Naive thymus-derived CD4-positive, alpha-beta T cell (primary cell): ENCODE results near the gene RTL5. TPM values are rescaled to one million over a fixed set of nuclear protein-coding genes. Genes with fewer than 3 reads are reported as not detected.

Experiments used
- ATAC-seq: fragments of 150-1000 bp; cut with Tn5 transposase; 2 replicates; pipeline ENCODE4 v1.10.0; 2021; ENCODE audit warnings: mild to moderate bottlenecking, moderate library complexity
- CTCF ChIA-PET: fragments of 350-600 bp; sonication (Branson Sonifier 250); formaldehyde crosslinking; loops from one replicate; lab custom pipeline; 2021; ENCODE audit warnings: antibody characterized with exemption; lab: Charles Lee
- POLR2A ChIA-PET: fragments of 350-600 bp; sonication (Branson Sonifier 250); formaldehyde crosslinking; loops from one replicate; lab custom pipeline; 2021; ENCODE audit warnings: antibody characterized with exemption, inconsistent platforms; lab: Charles Lee
- DNase-seq, 9 donors: peaks; one replicate each; pipeline versions ENCODE4 v3.0.0 to v3.0.0-alpha.2; 2020 to 2022; ENCODE audit warnings: mixed read lengths in 1 of 9
- H3K27ac ChIP-seq: one replicate; pipeline ENCODE4 v1.7.0; 2013; ENCODE audit warnings: mild to moderate bottlenecking, low read depth, low read length, moderate library complexity
- H3K27me3 ChIP-seq, 2 donors: one replicate each; pipeline ENCODE4 v1.7.0; 2013; ENCODE audit warnings: low read length in 2 of 2, mild to moderate bottlenecking in 2 of 2, moderate library complexity in 2 of 2; ENCODE audit not compliant: control insufficient read depth in 2 of 2, insufficient read depth in 2 of 2
- H3K36me3 ChIP-seq, 3 experiments: 1 replicate in 2 of 3; 2 replicates in 1 of 3; pipeline ENCODE4 v1.7.0; 2013; ENCODE audit warnings: low read length in 3 of 3, mild to moderate bottlenecking in 3 of 3, moderate library complexity in 1 of 3; ENCODE audit not compliant: insufficient read depth in 3 of 3, control insufficient read depth in 2 of 3
- H3K4me1 ChIP-seq, 2 donors: one replicate each; pipeline ENCODE4 v1.7.0; 2013; ENCODE audit warnings: low read length in 2 of 2, mild to moderate bottlenecking in 2 of 2, moderate library complexity in 1 of 2; ENCODE audit not compliant: control insufficient read depth in 2 of 2, insufficient read depth in 2 of 2
- H3K4me3 ChIP-seq: 2 replicates; pipeline ENCODE4 v1.7.0; 2013; ENCODE audit warnings: mild to moderate bottlenecking, low read length
- H3K9me3 ChIP-seq, 3 experiments: 1 replicate in 2 of 3; 2 replicates in 1 of 3; pipeline ENCODE4 v1.7.0; 2013; ENCODE audit warnings: low read length in 3 of 3; ENCODE audit not compliant: control insufficient read depth in 2 of 3
- H3K27ac Mint-ChIP-seq, 9 donors: one replicate each; pipeline ENCODE4 v1.8.0; 2020 to 2022; ENCODE audit warnings: mixed read lengths in 9 of 9, mild to moderate bottlenecking in 8 of 9, moderate library complexity in 5 of 9, inconsistent platforms in 2 of 9
- H3K27me3 Mint-ChIP-seq, 5 donors: one replicate each; pipeline ENCODE4 v1.8.0; 2021 to 2022; ENCODE audit warnings: mixed read lengths in 5 of 5, mild to moderate bottlenecking in 1 of 5
- H3K36me3 Mint-ChIP-seq, 5 donors: one replicate each; pipeline ENCODE4 v1.8.0; 2020 to 2022; ENCODE audit warnings: mixed read lengths in 5 of 5, mild to moderate bottlenecking in 3 of 5, inconsistent platforms in 1 of 5
- H3K4me1 Mint-ChIP-seq, 7 donors: one replicate each; pipeline ENCODE4 v1.8.0; 2020 to 2022; ENCODE audit warnings: mixed read lengths in 7 of 7, mild to moderate bottlenecking in 3 of 7, inconsistent platforms in 1 of 7
- H3K4me3 Mint-ChIP-seq, 10 donors: one replicate each; pipeline ENCODE4 v1.8.0; 2020 to 2022; ENCODE audit warnings: mild to moderate bottlenecking in 10 of 10, mixed read lengths in 10 of 10, moderate library complexity in 6 of 10, inconsistent platforms in 2 of 10
- H3K9me3 Mint-ChIP-seq, 11 donors: one replicate each; pipeline ENCODE4 v1.8.0; 2020 to 2022; ENCODE audit warnings: mixed read lengths in 11 of 11, mild to moderate bottlenecking in 4 of 11, inconsistent platforms in 1 of 11, moderate library complexity in 1 of 11
- intact Hi-C, 2 donors: fragments of 100-400 bp; cut with micrococcal nuclease; formaldehyde crosslinking; loops; one replicate each; pipeline ENCODE4 v1.15.1; 2023
- polyA plus RNA-seq, 2 donors: library from polyadenylated mRNA; unstranded; fragments of 300-500 nt; fragmentation: Illumina TruSeq; gene quantifications; one replicate each; pipeline ENCODE4 v1.2.3, GENCODE V29; 2021
- total RNA-seq, 6 experiments: library from RNA in 5 of 6; stranded (reverse) in 5 of 6; gene quantifications; 1 replicate in 5 of 6; 2 replicates in 1 of 6; pipeline ENCODE4 v1.2.3 and lab custom pipeline; 2021 to 2026

Gene RTL5
- total and polyA plus RNA-seq, 7 experiments from 2014 or later: 0.08 to 2.1 (median 0.19) TPM; not detected in 2

- no peak overlapping the region for H3K4me3 Mint-ChIP-seq
- Histone ChIP-seq H3K36me3 (no peaks in the 10 kb centered on the region), H3K27me3 (no peaks in the 10 kb centered on the region), H3K27ac (no peak overlapping the region), H3K4me1 (peaks cover 0 to 11% of the 10 kb centered on the region in 2 donors), H3K4me3 (no peak overlapping the region), H3K9me3 (no peaks in the 10 kb centered on the region)
- ChIA-PET POLR2A (no interaction called here), CTCF (no interaction called here)
- peaks cover 0 to under 1% (median 0%) of the 10 kb centered on the region in 11 donors for H3K9me3 Mint-ChIP-seq
- H3K36me3 Mint-ChIP-seq: no peaks in the 10 kb centered on the region
- ATAC-seq (peak; percentile 34), DNase-seq (no peak)
- peaks cover 0 to 41% (median 0%) of the 10 kb centered on the region in 5 donors for H3K27me3 Mint-ChIP-seq
- intact Hi-C loops: loop anchor here in 1 of 2 donors (10.0 kb wide), 1 partner anchor 45 kb away; no protein-coding TSS in a partner anchor
- no peak overlapping the region for H3K27ac Mint-ChIP-seq
- H3K4me1 Mint-ChIP-seq: peaks cover 0 to 20% (median 10%) of the 10 kb centered on the region in 7 donors
Measured at GRCh38 chrX:72079607-72080006, 52.1 kb downstream of the RTL5 start.

DNA sequence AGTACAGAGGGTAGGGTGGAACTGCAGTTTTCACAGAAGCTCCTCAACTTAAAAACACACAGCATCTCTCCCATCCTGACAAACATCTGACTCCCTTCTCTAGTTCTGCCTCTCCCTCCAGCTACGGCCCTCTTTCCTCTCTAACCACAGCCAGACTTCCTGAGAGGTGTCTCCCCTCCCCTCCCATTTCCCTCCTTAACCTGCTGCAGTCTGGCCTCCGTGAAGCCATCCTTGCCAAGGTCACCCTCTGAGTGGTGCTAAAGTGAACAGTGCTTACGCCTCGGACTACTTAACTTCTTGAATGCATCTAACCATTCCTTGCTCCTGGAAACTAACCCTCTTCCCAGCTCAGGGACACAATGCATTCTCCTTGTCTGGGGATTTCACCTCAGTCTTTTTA is 53.3 kb downstream of the RTL5 start:
- Mint-ChIP-seq H3K27me3 (peaks cover 0 to 47% (median 0%) of the 10 kb centered on the region in 5 donors), H3K27ac (no peak overlapping the region), H3K4me1 (peaks cover 0 to 20% (median 10%) of the 10 kb centered on the region in 7 donors), H3K4me3 (peak overlapping the region in 1 of 10 donors; percentile 27), H3K36me3 (no peaks in the 10 kb centered on the region), H3K9me3 (no peaks in the 10 kb centered on the region)
- H3K4me1 ChIP-seq: peaks cover 0 to 11% of the 10 kb centered on the region in 2 donors
- DNase-seq (no peak), ATAC-seq (no peak)
- no peak overlapping the region for H3K27ac ChIP-seq
- no peak overlapping the region for H3K4me3 ChIP-seq
- H3K27me3 ChIP-seq: no peaks in the 10 kb centered on the region
- H3K36me3 ChIP-seq: no peaks in the 10 kb centered on the region
- ChIA-PET CTCF (no interaction called here), POLR2A (no interaction called here)
- intact Hi-C loops: loop anchor here in 1 of 2 donors (10.0 kb wide), 1 partner anchor 46 kb away; no protein-coding TSS in a partner anchor
- H3K9me3 ChIP-seq: no peaks in the 10 kb centered on the region

Other genes with a start within 250 kb of the RTL5 start
- gene NHSL2, start 221.1 kb downstream of the RTL5 start, total RNA-seq: 10 to 100 TPM in 1 of 5 experiments, 1 to 10 TPM in 1, under 1 TPM in 3; 0.46 to 17.0 (median 0.95) TPM
- gene NHSL2, start 221.1 kb downstream of the RTL5 start, polyA plus RNA-seq: under 1 TPM; 0.18 to 0.24 TPM
- gene PIN4, start 49.8 kb upstream of the RTL5 start, total RNA-seq: 10 to 100 TPM in 2 of 5 experiments, 1 to 10 TPM in 3; 2.0 to 13.6 (median 9.5) TPM
- gene PIN4, start 49.8 kb upstream of the RTL5 start, polyA plus RNA-seq: 10 to 100 TPM; 16.6 to 30.9 TPM
- gene ERCC6L, start 107.1 kb upstream of the RTL5 start, total RNA-seq: 1 to 10 TPM in 1 of 5 experiments, under 1 TPM in 4; 0.11 to 6.6 (median 0.16) TPM
- under 1 TPM; 0.49 to 0.58 TPM for gene ERCC6L, start 107.1 kb upstream of the RTL5 start, polyA plus RNA-seq
- gene RPS4X, start 145.3 kb upstream of the RTL5 start, total RNA-seq: 1,000 to 10,000 TPM in 4 of 5 experiments, 100 to 1,000 TPM in 1; 939 to 1,615 (median 1,588) TPM
- gene RPS4X, start 145.3 kb upstream of the RTL5 start, polyA plus RNA-seq: 1,000 to 10,000 TPM in 1 of 2 donors, 100 to 1,000 TPM in 1; 971 to 1,125 TPM
- gene CITED1, start 174.0 kb upstream of the RTL5 start, total RNA-seq: 1 to 10 TPM in 1 of 5 experiments, not detected in 4; 1.5 TPM
- not detected for gene CITED1, start 174.0 kb upstream of the RTL5 start, polyA plus RNA-seq